SW480 (cell line): Measurements from ENCODE around the gene CPED1.
A peak's percentile ranks its signal among the peaks of the same experiment; 100 is the strongest.
"Not testable (repeated sequence)": the region's sequence is repeated elsewhere in the genome, so short reads cannot be mapped to it uniquely, and the experiment has no call there.

Experiments
- DNase-seq: peaks from one replicate; pipeline ENCODE4 v3.0.0-alpha.2; 2016; ENCODE audit warnings: low spot score

CPED1 gene

GRCh38 chr7:121186746-121187145, 198.2 kb downstream of the CPED1 start:
- no peak for DNase-seq

GRCh38 chr7:121187222-121187621, 198.7 kb downstream of the CPED1 start:
- no peak for DNase-seq

GRCh38 chr7:121187676-121188075, 199.2 kb downstream of the CPED1 start:
- DNase-seq, result no peak

GRCh38 chr7:121192834-121193233, 204.3 kb downstream of the CPED1 start:
- no peak for DNase-seq

- DNase-seq, result no peak
Measured at GRCh38 chr7:121195010-121195409, 206.5 kb downstream of the CPED1 start.

GRCh38 chr7:121195874-121196273, 207.4 kb downstream of the CPED1 start:
- DNase-seq, result no peak

GRCh38 chr7:121196286-121196685, 207.8 kb downstream of the CPED1 start:
- DNase-seq, result no peak

GRCh38 chr7:121197455-121197854, 208.9 kb downstream of the CPED1 start:
- DNase-seq, result no peak

- DNase-seq, result no peak
Measured at GRCh38 chr7:121198502-121198901, 210.0 kb downstream of the CPED1 start.

- peak; percentile 5 for DNase-seq
Measured at GRCh38 chr7:121202125-121202524, 213.6 kb downstream of the CPED1 start.

GRCh38 chr7:121202834-121203233, 214.3 kb downstream of the CPED1 start:
- no peak for DNase-seq

GRCh38 chr7:121204537-121204936, 216.0 kb downstream of the CPED1 start:
- DNase-seq, result no peak

- DNase-seq, result no peak
Measured at GRCh38 chr7:121205777-121206176, 217.3 kb downstream of the CPED1 start.

- no peak for DNase-seq
Measured at GRCh38 chr7:121211253-121211652, 222.7 kb downstream of the CPED1 start.

GRCh38 chr7:121212036-121212435, 223.5 kb downstream of the CPED1 start:
- DNase-seq, result no peak

GRCh38 chr7:121214657-121215056, 226.1 kb downstream of the CPED1 start:
- DNase-seq, result no peak

- peak; percentile 52 for DNase-seq
Measured at GRCh38 chr7:121219026-121219425, 230.5 kb downstream of the CPED1 start.

GRCh38 chr7:121221108-121221507, 232.6 kb downstream of the CPED1 start:
- not testable (repeated sequence) for DNase-seq

- no peak for DNase-seq
Measured at GRCh38 chr7:121228779-121229178, 240.3 kb downstream of the CPED1 start.

- DNase-seq, result no peak
Measured at GRCh38 chr7:121235201-121235600, 246.7 kb downstream of the CPED1 start.

GRCh38 chr7:121237601-121238000, 249.1 kb downstream of the CPED1 start:
- no peak for DNase-seq

GRCh38 chr7:121244120-121244870, 255.8 kb downstream of the CPED1 start:
- DNase-seq, result no peak

GRCh38 chr7:121251367-121251766, 262.9 kb downstream of the CPED1 start:
- DNase-seq, result not testable (repeated sequence)
